ENCODE results near the gene PLOD2. TPM values are rescaled to one million over a fixed set of nuclear protein-coding genes. Genes with fewer than 3 reads are reported as not detected.

The PLOD2 gene
- total and polyA plus RNA-seq, 2 of the 8 experiments (the other 6 are each of a cell fraction or from before 2014, with no cell fraction given), result 4.0 to 28.7 TPM

- no peak for DNase-seq (ENCODE audit: low read depth in 1 of 2, low spot score in 2 of 2)
Measured at GRCh38 chr3:146152834-146153233, 8.2 kb downstream of the PLOD2 start.

More at GRCh38 chr3:146152834-146153233, 8.2 kb downstream of the PLOD2 start:
- no peak overlapping the region for H2BK15ac ChIP-seq (ENCODE audit: low read length)
- no peak overlapping the region for H3K9ac ChIP-seq (replicated peaks in 1 of 4; ENCODE audit: extremely low read depth in 1 of 4, low read depth in 3 of 4, low read length in 3 of 4)
- H4K91ac ChIP-seq (replicated peaks; ENCODE audit: insufficient read length, low read length), result no peak overlapping the region
- no peaks in the 10 kb centered on the region; the same call in 1 of the 2 replicates for H3K79me1 ChIP-seq (ENCODE audit: low read depth, low read length)
- no peak overlapping the region for H2AFZ ChIP-seq (ENCODE audit: low read length)
- H3K79me2 ChIP-seq (ENCODE audit: control insufficient read depth in 1 of 2, insufficient read depth in 2 of 2, low read length in 2 of 2), result peaks cover 0 to 71% of the 10 kb centered on the region in 2 experiments; a peak in 3 of 4 replicates
- no peak overlapping the region for H2BK5ac ChIP-seq (ENCODE audit: low read depth, low read length)
- H4K8ac ChIP-seq (ENCODE audit: extremely low read depth, insufficient read depth, low read length), result no peak overlapping the region
- POLR2A ChIA-PET (ENCODE audit: partially characterized antibody), result interaction anchor here (0.9 kb wide), 1 partner anchor 10 kb away, joined by 4 read pairs; no protein-coding TSS in a partner anchor
- H4K20me1 ChIP-seq (replicated peaks in 1 of 2; ENCODE audit: control insufficient read depth in 1 of 2, insufficient read depth in 2 of 2, low read length in 2 of 2), result no peaks in the 10 kb centered on the region
- no peak overlapping the region for H3K4me3 ChIP-seq (ENCODE audit: extremely low read depth in 1 of 4, insufficient read depth in 2 of 4, low read depth in 3 of 4, low read length in 4 of 4)
- peaks cover 0 to 8% (median 6%) of the 10 kb centered on the region in 4 experiments; a peak in 5 of 7 replicates for H3K4me1 ChIP-seq (replicated peaks in 1 of 4; ENCODE audit: control insufficient read depth in 3 of 4, insufficient read depth in 4 of 4, low read length in 3 of 4)
- no peak overlapping the region for H2BK12ac ChIP-seq (ENCODE audit: low read depth, low read length)
- WGBS, 2 experiments (ENCODE audit: extremely low coverage in 1 of 2, insufficient coverage in 1 of 2, insufficient read length in 1 of 2, insufficient replicate concordance in 2 of 2, low coverage in 1 of 2, low lambda C conversion rate in 2 of 2, missing lambda C conversion rate in 1 of 2), result 83% methylated on average over 6 of the region's 6 CpGs; no CpG with 5 or more reads in 1 of the 2 experiments
- no peaks in the 10 kb centered on the region for H3K36me3 ChIP-seq (ENCODE audit: control insufficient read depth in 2 of 4, insufficient read depth in 4 of 4, low read length in 3 of 4)
- no peak overlapping the region for H3K56ac ChIP-seq (replicated peaks; ENCODE audit: insufficient read length, low read depth, low read length)
- TF ChIP-seq CBX5 (IDR thresholded peaks at IDR 0.05; ENCODE audit: low read depth, low read length) (no peak), JUND (IDR thresholded peaks at IDR 0.05; ENCODE audit: low read length) (no peak), ATF3 (IDR thresholded peaks at IDR 0.05; ENCODE audit: insufficient read depth, low read depth, low read length) (no peak), HDAC6 (IDR thresholded peaks at IDR 0.05; ENCODE audit: low read depth, low read length) (no peak), BRCA1 (IDR thresholded peaks at IDR 0.05; ENCODE audit: low read depth, low read length) (no peak), SP2 (IDR thresholded peaks at IDR 0.05; ENCODE audit: low read length) (no peak), RXRA (IDR thresholded peaks at IDR 0.05; ENCODE audit: insufficient read depth, low read depth, low read length) (no peak), ATF2 (IDR thresholded peaks at IDR 0.05; ENCODE audit: low read length) (no peak), TEAD4 (IDR thresholded peaks at IDR 0.05; ENCODE audit: low read depth, low read length) (no peak), KDM1A (IDR thresholded peaks at IDR 0.05; ENCODE audit: borderline replicate concordance, low read length) (no peak), RAD21 (IDR thresholded peaks at IDR 0.05 in 1 of 2, conservative IDR thresholded peaks at IDR 0.05 in 1 of 2; ENCODE audit: low read depth in 2 of 2, low read length in 2 of 2) (no peak)
- H3K23me2 ChIP-seq (ENCODE audit: low read depth, low read length), result no peaks in the 10 kb centered on the region
- H3K23ac ChIP-seq (ENCODE audit: insufficient read length), result no peak overlapping the region
- no peak overlapping the region for H2BK120ac ChIP-seq (replicated peaks; ENCODE audit: low read depth, low read length)
- H3K18ac ChIP-seq (ENCODE audit: extremely low read depth, low read length), result no peak overlapping the region
- H3K9me3 ChIP-seq (ENCODE audit: insufficient read depth in 2 of 2, low read depth in 1 of 2, low read length in 1 of 2), result no peaks in the 10 kb centered on the region
- CTCF ChIA-PET (ENCODE audit: partially characterized antibody), result interaction anchor here (0.7 kb wide), 1 partner anchor 37 kb away, joined by 4 read pairs; no protein-coding TSS in a partner anchor
- no peak overlapping the region for H2AK5ac ChIP-seq (ENCODE audit: low read depth, low read length)
- H3K27me3 ChIP-seq (replicated peaks in 1 of 4; ENCODE audit: control insufficient read depth in 3 of 4, extremely low read depth in 1 of 4, insufficient read depth in 3 of 4, low read length in 3 of 4), result no peaks in the 10 kb centered on the region
- H3K4me2 ChIP-seq (ENCODE audit: insufficient read depth in 1 of 2, low read depth in 2 of 2, low read length in 2 of 2), result no peak overlapping the region
- no peak overlapping the region for H4K5ac ChIP-seq (ENCODE audit: insufficient read length, low read depth, low read length)
- H2BK20ac ChIP-seq (ENCODE audit: low read length), result no peak overlapping the region
- no peak for FAIRE-seq
- no peak overlapping the region for H3K27ac ChIP-seq (ENCODE audit: low read depth, low read length)
- H3K4ac ChIP-seq (replicated peaks; ENCODE audit: insufficient read length, low read depth, low read length), result no peak overlapping the region
- no peak overlapping the region for H3K14ac ChIP-seq (ENCODE audit: insufficient read length)

Measured in H1 (cell line).